OCI-LY3 (cell line): ENCODE data around the gene NUMBL.

Experiments
- H2AFZ ChIP-seq: fragments of 200-600, 300-600 bp; shearing (Covaris generic); 2 replicates; pipeline ENCODE4 v1.6.0; 2014; ENCODE audit warnings: antibody characterized with exemption, low read depth, low read length
- H3K27ac ChIP-seq: fragments of 200-600, 300-600 bp; sonication (generic); 2 replicates; pipeline ENCODE4 v1.5.1; 2014; ENCODE audit warnings: mild to moderate bottlenecking, low read length, moderate library complexity, mixed read lengths
- H3K27me3 ChIP-seq: fragments of 200-600, 300-600 bp; sonication (generic); 2 replicates; pipeline ENCODE4 v1.6.1; 2014; ENCODE audit warnings: low read depth, low read length, mixed read lengths
- H3K36me3 ChIP-seq: fragments of 200-600, 300-600 bp; sonication (generic); replicated peaks from 2 replicates; pipeline ENCODE3; 2014; ENCODE audit warnings: low read depth, low read length, mixed read lengths
- H3K4me1 ChIP-seq: fragments of 300-600, 200-600 bp; sonication (generic); 2 replicates; pipeline ENCODE4 v1.6.1; 2014; ENCODE audit warnings: low read length, mixed read lengths
- H3K4me2 ChIP-seq: fragments of 200-600, 300-600 bp; sonication (generic); 2 replicates; pipeline ENCODE4 v1.6.1; 2014; ENCODE audit warnings: low read length, mixed read lengths
- H3K4me3 ChIP-seq: fragments of 300-600, 200-600 bp; sonication (generic); 2 replicates; pipeline ENCODE4 v1.5.1; 2014; ENCODE audit warnings: antibody characterized with exemption, mild to moderate bottlenecking, low read length, moderate library complexity
- H3K79me2 ChIP-seq: fragments of 300-600, 200-600 bp; shearing (Covaris generic); 2 replicates; pipeline ENCODE4 v1.6.1; 2014; ENCODE audit warnings: mild to moderate bottlenecking, low read length, mixed read lengths
- H3K9ac ChIP-seq: fragments of 300-600, 200-600 bp; shearing (Covaris generic); 2 replicates; pipeline ENCODE4 v1.6.0; 2014; ENCODE audit warnings: mild to moderate bottlenecking, low read length, moderate library complexity
- H3K9me3 ChIP-seq: fragments of 200-600, 300-600 bp; shearing (Covaris generic); 2 replicates; pipeline ENCODE4 v1.6.1; 2014; ENCODE audit warnings: low read length, mixed read lengths; ENCODE audit not compliant: insufficient read depth
- H4K20me1 ChIP-seq: fragments of 200-600, 300-600 bp; sonication (generic); 2 replicates; pipeline ENCODE4 v1.6.1; 2016; ENCODE audit warnings: low read length, mixed read lengths; ENCODE audit not compliant: insufficient read depth
- EZH2phosphoT487 ChIP-seq: fragments of 200-600 bp; shearing (Covaris generic); IDR thresholded peaks from 2 replicates; pipeline ENCODE4 v1.6.1; 2018; ENCODE audit warnings: antibody characterized with exemption, mixed run types, low read depth
- TF ChIP-seq, protein P1 (sequence below): fragments of 200-600, 300-600 bp; sonication (generic); IDR thresholded peaks from 2 replicates; pipeline ENCODE4 v1.5.1; 2014; ENCODE audit warnings: antibody characterized with exemption, low read length, low read depth

The NUMBL gene

DNA sequence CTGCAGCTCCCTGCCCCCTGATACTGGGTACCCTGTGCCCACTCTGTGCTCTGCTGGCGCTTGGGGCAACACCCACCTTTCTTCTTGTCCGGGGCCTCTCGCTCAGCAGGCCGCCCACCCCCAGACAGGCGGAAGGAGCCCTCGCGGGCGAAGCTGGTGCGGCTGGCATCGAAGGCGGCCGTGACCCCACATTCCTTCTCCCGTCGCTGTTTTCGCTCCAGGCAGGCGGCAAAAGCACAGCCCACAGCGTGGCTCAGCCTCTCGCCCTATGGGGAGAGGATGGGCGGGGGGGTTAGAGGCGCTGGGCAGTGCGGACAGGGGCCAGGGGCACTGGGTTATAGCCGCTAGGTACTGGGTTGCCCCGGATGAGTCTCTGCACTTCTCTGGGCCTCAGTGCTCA is 13.3 kb downstream of the NUMBL start:
- no peak overlapping the region for H3K4me2 ChIP-seq
- no peaks in the 10 kb centered on the region for H3K4me1 ChIP-seq
- H3K27me3 ChIP-seq: no peaks in the 10 kb centered on the region
- H3K36me3 ChIP-seq: no peaks in the 10 kb centered on the region
- H3K9ac ChIP-seq: no peak overlapping the region
- no peaks in the 10 kb centered on the region for H3K9me3 ChIP-seq
- TF ChIP-seq EZH2phosphoT487: no peak
- no peak overlapping the region for H2AFZ ChIP-seq
- H4K20me1 ChIP-seq: no peaks in the 10 kb centered on the region
- no peak overlapping the region for H3K4me3 ChIP-seq
- no peak overlapping the region for H3K27ac ChIP-seq
- H3K79me2 ChIP-seq: no peaks in the 10 kb centered on the region

DNA sequence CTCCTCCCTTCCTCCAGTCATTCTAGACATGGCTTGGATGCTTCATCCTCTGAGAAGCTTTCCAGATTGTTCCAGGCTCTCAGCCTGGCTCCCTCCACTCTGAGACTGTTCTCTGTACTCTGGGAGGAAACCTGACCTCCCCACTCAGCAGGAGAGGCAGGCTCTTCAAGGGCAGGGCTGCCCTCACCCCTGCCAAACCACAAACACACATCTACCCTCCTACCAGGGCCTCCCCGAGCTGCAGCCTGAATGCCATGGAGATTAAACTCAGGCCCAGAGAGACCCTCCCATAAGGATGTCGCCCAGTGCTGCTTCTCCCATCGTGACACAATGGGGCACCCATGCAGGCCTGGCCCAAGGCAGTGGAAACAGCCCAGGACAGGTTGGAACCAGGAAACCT is 16.2 kb downstream of the NUMBL start:
- Histone ChIP-seq H3K27ac (no peak overlapping the region), H2AFZ (no peak overlapping the region), H3K36me3 (peaks cover 4% of the 10 kb centered on the region), H3K9me3 (no peaks in the 10 kb centered on the region), H4K20me1 (no peaks in the 10 kb centered on the region), H3K4me3 (no peak overlapping the region), H3K9ac (no peak overlapping the region), H3K27me3 (no peaks in the 10 kb centered on the region), H3K4me1 (no peaks in the 10 kb centered on the region), H3K79me2 (no peaks in the 10 kb centered on the region), H3K4me2 (no peak overlapping the region)
- no peak for TF ChIP-seq EZH2phosphoT487
- TF ChIP-seq, protein P1, sequence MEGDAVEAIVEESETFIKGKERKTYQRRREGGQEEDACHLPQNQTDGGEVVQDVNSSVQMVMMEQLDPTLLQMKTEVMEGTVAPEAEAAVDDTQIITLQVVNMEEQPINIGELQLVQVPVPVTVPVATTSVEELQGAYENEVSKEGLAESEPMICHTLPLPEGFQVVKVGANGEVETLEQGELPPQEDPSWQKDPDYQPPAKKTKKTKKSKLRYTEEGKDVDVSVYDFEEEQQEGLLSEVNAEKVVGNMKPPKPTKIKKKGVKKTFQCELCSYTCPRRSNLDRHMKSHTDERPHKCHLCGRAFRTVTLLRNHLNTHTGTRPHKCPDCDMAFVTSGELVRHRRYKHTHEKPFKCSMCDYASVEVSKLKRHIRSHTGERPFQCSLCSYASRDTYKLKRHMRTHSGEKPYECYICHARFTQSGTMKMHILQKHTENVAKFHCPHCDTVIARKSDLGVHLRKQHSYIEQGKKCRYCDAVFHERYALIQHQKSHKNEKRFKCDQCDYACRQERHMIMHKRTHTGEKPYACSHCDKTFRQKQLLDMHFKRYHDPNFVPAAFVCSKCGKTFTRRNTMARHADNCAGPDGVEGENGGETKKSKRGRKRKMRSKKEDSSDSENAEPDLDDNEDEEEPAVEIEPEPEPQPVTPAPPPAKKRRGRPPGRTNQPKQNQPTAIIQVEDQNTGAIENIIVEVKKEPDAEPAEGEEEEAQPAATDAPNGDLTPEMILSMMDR: no peak

DNA sequence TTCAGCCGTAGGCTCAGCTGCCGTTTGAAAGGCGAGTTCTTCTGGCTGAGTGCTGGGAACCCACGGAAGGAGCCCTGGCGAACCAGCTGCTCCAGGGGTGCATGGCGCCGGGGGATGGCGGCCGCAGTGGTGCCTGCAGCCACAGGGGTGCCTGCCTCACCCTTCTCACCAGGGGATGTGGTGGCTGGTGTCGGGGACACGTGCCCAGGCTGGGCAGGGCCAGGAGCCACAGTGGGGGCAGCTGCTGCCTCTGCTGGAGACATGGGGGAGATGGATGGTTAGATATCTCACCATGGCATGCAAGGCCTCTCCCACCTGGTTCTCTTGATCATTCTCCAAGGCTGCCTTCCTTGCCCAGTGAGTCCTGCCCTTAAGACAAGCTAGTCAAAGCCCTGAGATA is 17.1 kb downstream of the NUMBL start:
- H3K9ac ChIP-seq: no peak overlapping the region
- H4K20me1 ChIP-seq: no peaks in the 10 kb centered on the region
- no peak overlapping the region for H2AFZ ChIP-seq
- peaks cover 11% of the 10 kb centered on the region for H3K36me3 ChIP-seq
- no peak overlapping the region for H3K27ac ChIP-seq
- H3K27me3 ChIP-seq: no peaks in the 10 kb centered on the region
- no peaks in the 10 kb centered on the region for H3K4me1 ChIP-seq
- H3K9me3 ChIP-seq: no peaks in the 10 kb centered on the region
- H3K79me2 ChIP-seq: no peaks in the 10 kb centered on the region
- TF ChIP-seq EZH2phosphoT487: no peak
- TF ChIP-seq, protein P1: no peak
- H3K4me2 ChIP-seq: no peak overlapping the region
- H3K4me3 ChIP-seq: no peak overlapping the region

DNA sequence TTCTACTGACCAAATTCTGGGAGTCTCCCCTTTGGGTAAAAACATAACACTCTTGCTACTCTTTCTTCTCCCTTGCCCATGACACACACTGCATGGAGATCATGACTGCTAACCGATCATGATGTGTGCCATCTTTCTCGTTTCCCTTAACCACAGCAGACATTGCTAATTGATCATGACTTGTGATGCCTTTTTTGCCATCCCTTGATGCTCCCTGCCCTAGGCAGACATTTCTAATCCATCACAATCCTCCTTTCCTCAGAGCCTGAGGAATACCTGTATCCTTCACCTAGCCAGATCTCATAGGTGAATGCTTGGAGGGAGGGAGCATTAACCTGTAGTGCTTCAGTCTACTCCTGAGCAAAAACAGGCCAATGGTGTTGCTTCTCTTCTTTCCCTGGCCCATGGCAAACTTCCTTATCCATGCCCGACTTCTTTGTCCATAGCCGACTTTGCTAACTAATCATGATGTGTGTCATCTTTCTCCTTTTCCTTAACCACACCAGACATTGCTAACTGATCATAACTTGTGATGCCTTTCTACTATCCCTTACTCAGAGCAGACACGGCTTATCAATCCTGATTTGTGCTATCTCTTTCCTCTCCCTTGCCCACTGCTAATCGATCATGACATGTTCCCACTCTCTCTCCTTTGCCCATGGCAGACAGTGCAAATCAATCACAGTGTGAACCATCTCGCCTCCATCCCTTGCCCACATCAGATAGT is 17.7 kb downstream of the NUMBL start:
- Histone ChIP-seq H3K9me3 (no peaks in the 10 kb centered on the region), H3K27ac (no peak overlapping the region), H3K9ac (no peak overlapping the region), H3K4me1 (no peaks in the 10 kb centered on the region), H3K36me3 (peaks cover 11% of the 10 kb centered on the region), H3K79me2 (no peaks in the 10 kb centered on the region), H3K4me2 (no peak overlapping the region), H4K20me1 (no peaks in the 10 kb centered on the region), H3K27me3 (no peaks in the 10 kb centered on the region), H2AFZ (no peak overlapping the region), H3K4me3 (no peak overlapping the region)
- TF ChIP-seq, protein P1: no peak
- TF ChIP-seq EZH2phosphoT487: no peak
